SHP77 (cell line): ENCODE results near the gene CRY2.
"Not testable (repeated sequence)": the region's sequence is repeated elsewhere in the genome, so short reads cannot be mapped to it uniquely, and the experiment has no call there.

Source experiments
- DNase-seq, 2 experiments: peaks; one replicate each; lab custom pipeline; 2025; lab: John Stamatoyannopoulos, UW

CRY2 gene

DNA sequence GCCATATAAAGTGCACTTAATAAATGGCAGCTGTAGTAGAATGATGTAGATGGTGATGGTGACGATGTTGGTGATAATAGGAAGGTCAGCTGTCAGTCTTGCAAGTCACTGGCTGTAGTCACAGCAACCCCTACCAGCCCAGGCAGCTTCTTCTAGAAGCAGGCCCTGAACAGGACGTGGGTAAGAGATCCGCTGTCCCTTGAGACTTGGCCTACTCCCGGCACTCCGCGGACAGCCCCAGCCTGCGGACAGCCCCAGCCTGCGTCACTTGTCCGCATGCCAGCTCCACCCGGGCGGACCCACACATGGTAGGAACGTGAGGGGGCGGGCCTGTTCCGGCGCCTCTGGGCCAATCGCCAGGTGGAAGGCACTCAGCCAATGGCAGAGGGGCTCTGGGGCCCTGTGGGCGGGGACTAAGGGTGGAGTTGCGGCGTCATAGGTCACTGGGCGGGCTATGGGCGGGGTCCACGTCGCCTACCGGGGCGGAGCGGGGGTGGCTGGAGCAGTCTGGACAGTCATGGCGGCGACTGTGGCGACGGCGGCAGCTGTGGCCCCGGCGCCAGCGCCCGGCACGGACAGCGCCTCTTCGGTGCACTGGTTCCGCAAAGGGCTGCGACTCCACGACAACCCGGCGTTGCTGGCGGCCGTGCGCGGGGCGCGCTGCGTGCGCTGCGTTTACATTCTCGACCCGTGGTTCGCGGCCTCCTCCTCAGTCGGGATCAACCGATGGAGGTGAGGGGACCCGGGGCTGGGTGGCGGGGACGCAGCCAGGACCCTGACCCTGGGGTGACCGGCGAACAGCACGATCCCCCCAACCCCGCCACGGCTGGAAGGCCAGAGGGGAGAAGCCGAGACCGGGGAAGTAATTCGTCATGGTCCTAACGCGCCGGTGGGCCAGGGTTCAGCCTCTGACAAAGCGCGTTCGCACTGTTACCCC lies at the start of gene CRY2:
Gene CRY2, plus strand, starts transcription at position 502 of the 937 bp plus-strand sequence. Its CDS starts 16 bp downstream, at position 518.
- DNase-seq: peak; percentile 94 to 97

- DNase-seq: no peak
Measured at GRCh38 chr11:45798793-45799441, 48.4 kb upstream of the CRY2 start.

GRCh38 chr11:45799562-45799961 lies 47.7 kb upstream of the CRY2 start:
- no peak for DNase-seq

DNA sequence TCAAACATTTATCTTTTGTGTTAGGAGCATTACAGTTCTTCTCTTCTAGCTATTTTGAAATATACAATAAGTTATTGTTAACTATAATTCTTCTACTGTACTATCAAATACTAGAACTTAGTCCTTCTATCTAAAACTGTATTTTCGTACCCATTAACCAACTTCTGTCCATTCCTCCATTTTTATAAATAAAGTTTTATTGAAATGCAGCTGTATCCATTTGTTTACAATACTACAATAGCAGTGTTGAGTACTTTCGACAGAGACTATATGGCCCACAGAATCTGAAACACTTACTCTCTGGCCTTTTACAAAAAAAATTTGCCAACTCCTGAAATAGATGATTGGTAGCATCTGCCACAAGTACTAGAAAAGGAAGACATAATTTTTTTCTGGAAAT lies 47.0 kb upstream of the CRY2 start:
- no peak for DNase-seq

GRCh38 chr11:45801723-45802315 lies 45.5 kb upstream of the CRY2 start:
- no peak for DNase-seq

DNA sequence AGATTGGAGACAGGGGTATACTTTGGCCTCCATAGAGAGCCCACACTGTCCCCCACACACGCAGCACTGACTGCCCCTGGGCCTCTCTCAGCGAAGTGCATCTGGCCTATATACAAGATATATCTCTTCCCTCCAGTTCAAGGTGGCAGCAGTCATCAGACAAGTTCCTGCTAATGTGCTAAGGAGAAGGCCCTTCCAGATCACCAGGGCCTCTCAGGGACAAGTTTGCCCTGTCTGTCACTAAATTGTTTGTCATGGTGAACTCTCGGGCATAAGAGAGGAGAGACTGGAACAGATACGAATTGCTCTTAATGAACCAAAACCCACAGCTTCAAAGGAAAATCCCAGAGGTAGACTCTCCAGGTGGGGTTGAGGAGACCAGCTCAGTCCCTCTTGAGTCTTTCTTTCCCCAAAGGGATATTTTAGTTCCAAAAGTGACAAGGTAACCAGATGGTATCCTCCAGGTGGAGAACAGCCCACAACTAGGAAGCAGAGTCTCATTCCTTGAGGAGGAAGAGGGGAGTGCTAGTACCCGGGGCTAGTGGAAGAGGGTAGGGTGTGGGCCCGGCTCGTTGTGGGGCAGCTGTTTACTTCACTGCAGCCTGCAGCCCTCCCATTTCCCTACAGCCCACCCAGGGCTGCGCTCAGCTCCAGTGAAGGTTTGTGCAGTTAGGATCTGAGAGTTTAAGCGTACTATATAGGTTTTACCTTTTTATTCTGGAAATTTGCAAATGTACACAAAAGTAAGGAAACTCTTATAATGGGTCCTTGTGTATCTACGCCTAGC lies 44.6 kb upstream of the CRY2 start:
- DNase-seq: no peak

DNA sequence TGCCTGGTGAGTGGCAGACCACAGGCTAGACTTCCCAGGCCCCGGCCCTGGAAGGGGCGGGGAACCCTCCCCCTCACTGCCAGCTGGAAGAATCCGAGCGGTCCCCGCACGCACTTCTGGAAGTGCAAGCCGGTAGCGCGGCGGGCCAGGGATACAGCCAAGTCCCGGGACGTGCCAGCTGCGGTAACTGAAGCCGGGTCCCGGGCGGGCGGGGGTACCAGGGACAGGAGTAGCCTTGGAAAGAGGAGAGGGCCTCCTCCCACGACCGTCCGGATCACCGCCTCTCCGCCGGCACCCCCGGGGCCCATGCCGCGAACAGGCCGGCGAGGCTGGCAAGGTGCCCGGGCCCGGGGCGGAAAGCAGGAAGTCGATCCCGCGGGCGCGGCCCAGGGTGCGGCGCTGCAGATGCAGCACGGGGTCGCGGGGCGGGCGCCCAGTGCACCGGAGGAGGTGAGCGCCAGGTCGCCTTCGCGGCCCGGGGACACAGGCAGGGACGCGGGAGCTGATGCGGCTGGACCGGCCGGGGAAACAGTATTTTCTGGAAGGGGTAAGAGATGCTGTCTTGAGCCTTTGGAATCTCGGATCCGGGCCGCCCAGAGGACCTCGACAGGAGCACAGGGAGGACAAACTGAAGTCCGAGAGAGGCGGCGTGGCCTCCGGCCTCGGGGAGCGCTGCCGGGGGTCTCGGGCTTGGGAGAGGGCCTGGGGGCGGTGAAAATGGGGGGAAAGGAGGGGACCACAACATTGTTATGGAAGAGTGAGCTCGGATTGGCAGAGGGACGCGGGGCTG lies 43.1 kb upstream of the CRY2 start:
- peak; percentile 67 to 83 for DNase-seq

- peak; percentile 95 to 97 for DNase-seq
Measured at GRCh38 chr11:45804761-45805304, 42.4 kb upstream of the CRY2 start, which contains the start of gene SLC35C1. Gene SLC35C1, plus strand, starts transcription at chr11:45805149. Its CDS starts 653 bp downstream, at chr11:45805802.

- DNase-seq: peak; percentile 10 to 44
Measured at GRCh38 chr11:45805305-45806071, 41.8 kb upstream of the CRY2 start.

- no peak for DNase-seq
Measured at GRCh38 chr11:45806072-45806933, 41.0 kb upstream of the CRY2 start.

- no peak for DNase-seq
Measured at GRCh38 chr11:45806937-45807791, 40.1 kb upstream of the CRY2 start.

GRCh38 chr11:45807792-45808238 lies 39.5 kb upstream of the CRY2 start:
- no peak for DNase-seq

DNA sequence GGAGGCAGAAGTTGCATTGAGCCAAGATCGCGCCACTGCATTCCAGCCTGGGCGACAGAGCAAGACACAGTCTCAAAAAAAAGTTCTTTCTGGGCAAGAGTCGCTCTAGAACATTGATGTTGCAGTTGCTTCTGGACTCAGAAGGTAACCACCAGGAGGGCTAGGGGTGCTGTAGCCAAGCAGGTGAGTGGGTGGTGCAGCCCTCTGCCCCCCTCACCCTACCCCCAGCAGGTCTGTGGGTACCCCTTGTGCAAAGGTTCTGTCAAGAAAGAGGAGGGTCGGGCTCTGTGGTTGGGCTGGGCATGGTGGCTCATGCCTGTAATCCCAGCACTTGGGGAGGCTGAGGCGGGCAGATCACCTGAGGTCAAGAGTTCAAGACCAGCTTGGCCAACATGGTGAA lies 38.8 kb upstream of the CRY2 start:
- not testable (repeated sequence) for DNase-seq

DNA sequence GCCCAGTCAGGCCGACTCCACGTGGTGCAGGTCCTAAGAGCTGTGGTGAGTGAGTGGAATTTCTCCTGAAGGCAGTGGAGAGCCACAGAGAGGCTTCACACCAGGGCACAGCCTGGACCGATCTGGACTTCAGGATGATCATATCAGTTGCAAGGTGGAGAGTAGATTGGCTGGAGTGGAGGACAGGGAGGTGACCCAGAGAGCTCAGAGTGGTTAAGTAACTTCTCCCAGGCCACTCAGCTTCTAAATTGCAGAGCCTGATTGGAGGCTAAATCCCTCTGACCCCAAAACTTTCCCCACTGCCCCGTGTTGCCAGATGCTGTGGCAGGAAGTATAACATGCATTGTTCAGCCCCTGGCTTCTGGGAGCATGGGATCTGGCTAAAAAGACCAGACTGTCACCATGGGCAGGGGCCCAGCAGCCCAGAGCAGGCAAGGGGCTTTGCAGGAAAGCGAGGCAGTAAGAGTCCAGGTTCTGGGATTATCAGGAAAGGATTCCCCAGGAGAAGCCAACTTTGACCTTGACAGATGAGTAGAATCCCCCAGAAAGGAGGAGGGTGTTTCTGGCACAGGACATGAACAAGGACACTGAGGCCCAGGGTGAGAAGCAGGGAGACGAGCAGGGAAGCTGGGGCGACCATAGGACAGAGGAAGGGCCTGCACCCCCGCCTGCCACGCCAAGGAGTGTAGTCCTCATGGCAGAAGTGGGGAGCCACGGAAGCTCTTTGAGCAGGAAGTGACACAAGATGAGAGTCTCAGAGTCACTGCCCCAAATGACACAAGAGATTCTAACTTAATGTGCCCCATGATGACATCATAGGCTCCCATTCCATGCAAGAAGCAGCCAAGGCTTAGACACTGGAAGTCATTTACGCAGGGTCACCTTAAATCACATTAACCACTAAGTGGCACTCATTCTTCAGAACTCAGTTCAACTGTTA lies 37.5 kb upstream of the CRY2 start:
- no peak for DNase-seq

GRCh38 chr11:45810431-45811108 lies 36.7 kb upstream of the CRY2 start:
- no peak for DNase-seq

- no peak for DNase-seq
Measured at GRCh38 chr11:45811109-45811435, 36.2 kb upstream of the CRY2 start.
